HG02610 (cell line): ENCODE measurements around the gene MORN1.
"Not testable (repeated sequence)": the region's sequence is repeated elsewhere in the genome, so short reads cannot be mapped to it uniquely, and the experiment has no call there.

Source experiments
- ATAC-seq: cut with Tn5 transposase; IDR thresholded peaks from one replicate; pipeline ENCODE4 v1.9.1; 2021; ENCODE audit warnings: mild to moderate bottlenecking, moderate library complexity; ENCODE audit not compliant: unreplicated experiment

Gene MORN1

DNA sequence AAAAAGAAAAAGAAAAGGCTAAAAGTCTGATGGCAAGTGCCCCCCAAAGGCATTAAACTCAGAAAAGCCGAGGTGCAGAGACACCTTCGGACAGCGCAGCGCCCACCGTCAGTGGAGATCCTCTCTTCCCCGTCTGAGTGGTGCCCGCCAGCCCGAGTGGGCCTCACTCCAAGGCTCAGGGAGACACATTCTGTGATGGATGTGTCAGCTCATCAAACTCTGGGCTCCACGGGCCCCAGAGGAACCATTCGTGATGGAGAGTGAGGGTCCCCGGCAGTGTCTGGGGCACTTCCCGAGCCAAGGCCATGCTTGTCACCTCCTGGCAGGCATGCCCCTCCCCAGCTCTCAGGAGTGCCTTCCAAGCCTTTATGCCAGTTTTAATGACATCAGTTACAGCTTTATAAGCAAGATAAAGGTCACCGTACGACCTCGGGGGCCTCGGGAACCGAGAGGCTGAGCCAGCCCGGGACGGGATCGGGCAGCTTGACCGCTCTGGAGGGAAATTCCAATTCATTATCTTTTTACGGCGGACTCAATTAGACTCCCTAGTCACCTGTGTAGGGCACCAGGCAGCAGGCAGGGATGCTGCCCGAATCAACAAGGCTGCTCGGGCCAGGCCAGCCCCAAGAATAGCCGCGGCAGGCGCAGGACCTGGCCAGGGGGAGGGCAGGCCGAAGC, 49.5 kb downstream of the MORN1 start:
- no peak for ATAC-seq

DNA sequence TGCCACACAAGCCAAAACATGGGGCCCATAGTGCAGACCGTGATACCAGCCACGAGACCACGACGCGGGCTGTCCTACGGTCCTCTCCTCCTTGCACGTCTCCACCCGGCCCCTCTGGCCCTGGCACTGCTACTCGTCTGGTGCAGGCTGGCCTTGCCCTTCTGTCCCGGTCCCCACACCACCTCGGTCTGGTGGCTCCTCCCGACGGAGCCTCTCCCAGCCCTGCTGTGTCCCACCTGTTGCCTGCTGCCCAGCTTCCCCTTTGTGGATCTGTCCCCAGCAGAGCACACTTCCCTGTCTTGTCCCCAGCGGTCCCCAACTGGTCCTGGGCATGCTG, 50.5 kb downstream of the MORN1 start:
- no peak for ATAC-seq

DNA sequence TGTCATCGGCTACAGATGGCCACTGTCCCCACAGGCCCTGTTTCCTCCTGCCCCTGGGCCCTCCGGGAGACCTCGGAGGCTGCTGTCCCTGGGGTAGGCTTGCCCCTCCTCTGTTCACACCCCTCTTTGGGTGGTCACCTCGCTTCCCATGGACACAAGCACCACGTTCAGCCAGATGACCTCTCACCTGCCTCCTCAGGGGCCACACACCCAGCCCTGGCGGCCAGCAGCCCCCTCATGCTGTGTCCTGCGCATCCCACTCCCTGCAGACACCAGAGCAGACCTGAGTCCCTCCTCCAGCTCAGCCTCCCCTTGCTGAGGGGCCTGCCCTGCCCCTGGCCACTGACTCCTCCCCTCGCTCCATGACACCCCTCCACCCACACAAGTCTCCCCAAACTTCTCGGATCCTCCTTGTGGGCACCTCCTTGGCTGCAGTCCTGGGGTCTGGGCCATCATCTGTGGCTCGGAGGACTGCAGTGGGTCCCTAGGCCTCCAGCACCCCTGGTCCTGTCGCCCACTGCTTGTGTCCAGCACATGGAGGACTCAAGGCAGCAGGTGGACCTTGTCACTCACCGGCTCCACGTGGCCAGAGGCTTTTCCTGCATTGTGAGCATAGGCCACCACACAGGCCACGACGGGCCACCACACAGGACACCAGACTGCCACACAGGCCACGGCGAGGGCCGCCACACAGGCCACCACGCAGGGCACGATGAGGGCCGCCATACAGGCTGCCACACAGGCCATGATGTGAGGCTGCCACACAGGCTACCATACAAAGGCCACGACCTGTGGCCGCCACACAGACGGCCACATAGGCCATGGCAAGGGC, 51.1 kb downstream of the MORN1 start:
- no peak for ATAC-seq

DNA sequence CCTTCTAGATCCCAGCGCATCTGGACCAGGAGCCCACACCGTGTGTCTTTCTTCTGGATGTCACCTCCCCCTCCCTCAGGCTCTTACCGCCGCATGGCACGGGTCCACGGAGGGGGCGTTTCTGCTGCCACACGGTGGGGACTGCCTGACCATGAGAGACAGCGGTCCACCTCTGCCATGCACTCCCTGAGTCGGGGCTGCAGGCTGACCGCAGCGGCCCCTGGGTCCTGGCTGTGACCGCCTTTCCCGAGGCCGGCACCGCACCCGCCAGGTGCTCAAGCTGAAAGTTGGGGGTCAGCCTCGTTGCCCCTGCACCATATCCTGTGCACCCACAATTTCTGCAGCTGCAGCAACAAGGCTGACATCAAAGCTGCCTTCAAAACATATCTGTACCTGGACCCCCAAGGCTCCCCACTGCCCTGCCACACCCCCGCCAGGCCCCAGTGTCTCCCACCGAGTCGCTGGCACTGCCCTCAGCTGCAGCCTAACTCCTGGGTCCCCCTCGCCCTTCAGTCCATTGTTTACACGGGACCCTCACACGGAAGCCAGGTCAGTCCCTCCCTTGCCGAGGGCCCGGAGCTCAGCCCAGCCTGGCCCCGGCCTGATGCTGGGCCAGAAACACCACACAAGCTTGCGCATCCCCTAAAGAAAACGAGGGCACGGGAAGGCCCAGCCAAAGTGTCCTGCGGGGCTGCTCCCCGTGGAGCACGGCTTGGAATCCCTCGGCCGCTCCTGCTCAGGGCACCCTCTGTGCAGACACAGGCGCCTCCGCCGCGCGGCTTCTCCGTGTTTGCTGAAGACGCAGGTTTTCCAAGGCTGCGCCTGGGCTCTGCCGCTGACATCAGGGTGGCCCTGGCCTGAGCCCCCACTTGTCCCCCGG, 51.9 kb downstream of the MORN1 start:
- no peak for ATAC-seq

DNA sequence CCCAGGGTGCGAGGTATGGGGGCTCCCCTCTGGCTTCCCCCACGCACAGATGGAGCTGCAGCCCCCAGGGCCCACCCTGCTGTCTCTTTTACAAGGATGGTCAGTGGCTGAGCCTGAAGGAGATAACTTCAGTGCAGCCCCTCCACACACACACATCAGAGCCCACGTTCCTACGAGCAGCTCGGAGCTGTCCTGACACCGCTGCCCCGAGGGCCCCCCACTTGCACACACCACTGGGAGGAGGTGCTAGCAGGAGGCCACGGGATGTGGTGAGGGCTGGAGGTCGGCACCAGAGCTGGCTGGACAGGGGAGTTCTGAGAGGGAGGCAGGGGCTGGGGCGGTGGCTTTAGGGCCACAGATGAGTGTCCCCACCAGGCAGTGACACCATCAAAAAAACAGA, 53.9 kb downstream of the MORN1 start:
- ATAC-seq: no peak

DNA sequence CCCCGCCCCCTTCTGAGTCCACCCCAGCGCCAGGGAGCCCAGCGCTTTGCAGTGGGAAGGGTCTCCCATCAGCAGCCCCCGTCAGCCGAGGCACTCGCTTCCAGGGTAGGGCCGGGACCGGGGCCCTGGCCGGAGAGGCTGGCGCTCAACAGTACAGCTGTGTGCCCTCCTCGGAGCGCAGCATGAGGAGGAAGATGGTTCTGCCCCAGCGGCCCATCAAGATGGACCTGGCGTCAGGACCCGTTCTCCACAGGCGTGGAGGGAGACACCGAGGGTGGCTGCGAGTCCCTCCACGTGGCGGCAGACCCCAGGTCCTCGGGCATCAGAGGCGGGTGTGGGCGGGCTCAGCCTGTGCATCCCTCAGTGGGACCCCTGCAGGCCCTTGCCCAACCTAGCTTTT, 54.3 kb downstream of the MORN1 start:
- ATAC-seq: no peak

DNA sequence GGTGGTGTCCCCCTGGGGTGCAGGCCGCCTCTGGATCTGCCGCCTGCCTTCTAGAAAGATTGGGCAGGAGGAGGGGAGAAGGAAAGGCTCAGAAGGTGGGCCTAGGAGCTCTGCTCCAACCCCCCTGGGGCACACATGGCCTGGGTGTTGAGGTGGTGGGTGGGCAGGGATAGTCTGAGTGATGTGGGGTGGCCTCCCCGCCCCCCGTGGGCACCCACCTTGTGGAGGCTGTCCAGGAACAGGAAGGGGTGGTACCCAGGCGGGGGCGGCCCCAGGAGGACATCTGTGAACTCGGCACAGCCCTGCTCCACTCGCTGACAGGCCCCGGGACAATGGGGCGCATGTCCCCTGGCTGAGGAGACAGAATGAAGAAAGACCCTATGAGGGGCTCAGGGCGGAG, 54.9 kb downstream of the MORN1 start:
- no peak for ATAC-seq

DNA sequence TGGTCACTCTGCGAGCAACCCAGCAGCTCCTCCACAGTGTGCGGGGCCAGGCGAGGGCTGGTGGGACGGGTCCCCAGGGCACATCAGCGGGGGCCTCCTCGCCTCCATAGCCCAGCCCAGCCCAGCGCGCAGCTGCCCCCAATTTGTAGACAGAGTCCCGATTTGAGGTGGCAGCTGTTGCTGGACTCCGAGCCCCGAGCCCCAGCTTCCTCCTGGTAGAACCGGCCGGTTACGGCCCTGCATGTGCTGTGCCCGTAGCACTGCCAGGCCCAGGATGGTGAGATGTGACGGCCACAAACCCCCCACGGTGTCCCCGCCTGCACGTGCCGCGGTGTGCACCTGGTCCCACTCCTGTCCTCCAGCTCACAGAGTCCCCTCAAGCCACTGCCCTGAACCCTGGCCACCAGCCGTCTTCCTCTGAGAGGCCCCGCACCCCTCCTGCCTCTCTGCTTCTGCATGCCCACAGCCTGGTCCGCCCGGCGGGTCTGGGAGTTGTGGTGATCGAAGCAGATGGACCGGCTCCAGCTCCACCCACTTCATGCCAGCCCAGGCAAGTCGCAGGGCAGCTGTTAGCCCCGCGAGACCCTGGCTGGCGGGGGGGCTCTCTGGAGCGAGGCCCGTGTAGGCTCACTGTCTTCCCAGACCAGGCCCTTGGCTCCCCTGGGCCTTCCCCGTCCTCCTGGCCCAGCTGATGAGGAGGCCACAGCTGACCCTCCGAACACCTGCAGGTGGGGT, 55.5 kb downstream of the MORN1 start:
- ATAC-seq: no peak

DNA sequence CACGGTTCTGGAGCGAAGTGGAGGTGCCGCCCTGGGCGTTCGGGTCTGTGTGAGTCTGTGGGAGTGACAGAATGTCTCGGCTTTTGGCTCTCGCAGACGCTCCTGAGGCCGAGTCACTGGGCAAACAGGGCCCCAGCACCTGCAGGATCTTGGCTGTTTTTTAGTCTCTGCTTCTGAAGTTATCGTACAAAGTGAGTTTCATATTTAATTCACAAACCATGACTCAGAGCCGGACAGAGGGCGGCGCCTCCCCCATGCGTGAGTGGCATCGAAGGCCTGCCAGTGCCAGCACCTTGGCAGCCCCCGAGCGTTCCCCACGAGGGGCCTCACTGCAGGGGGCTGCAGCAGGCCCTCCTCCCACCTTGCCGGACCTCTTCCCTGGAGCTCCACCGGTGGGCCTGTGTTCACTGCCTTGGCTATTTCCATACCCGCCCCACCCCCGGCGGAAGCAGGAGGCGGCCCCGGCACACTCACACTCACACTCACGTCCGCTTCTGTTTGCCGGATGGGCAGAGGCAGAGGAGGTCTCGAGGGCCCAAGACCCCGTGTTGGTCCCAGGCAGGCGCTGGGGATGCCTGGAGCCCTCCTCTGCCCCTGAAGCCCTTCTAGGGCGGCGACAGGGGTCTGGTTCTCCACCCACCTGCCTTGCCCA, 56.3 kb downstream of the MORN1 start:
- no peak for ATAC-seq

DNA sequence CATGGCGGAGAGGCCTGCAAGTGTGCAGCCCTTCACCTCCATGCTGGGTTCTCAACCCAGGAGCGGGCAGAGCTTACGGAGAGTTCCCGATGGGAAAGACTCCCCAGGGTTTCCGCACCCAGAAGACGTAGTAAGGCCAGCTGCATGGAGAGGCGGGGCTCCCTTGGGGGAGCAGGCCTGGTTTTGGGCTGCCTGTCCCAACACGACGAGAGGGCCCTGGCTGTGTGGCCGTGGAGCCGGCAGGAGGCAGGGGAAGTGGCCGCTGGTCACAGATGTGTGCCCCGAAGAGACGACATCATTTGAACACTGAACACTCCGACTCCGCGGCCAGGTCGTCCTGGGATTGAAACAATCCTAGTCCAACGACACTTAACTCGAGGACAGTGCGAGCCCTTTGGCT, 57.0 kb downstream of the MORN1 start:
- ATAC-seq: no peak

DNA sequence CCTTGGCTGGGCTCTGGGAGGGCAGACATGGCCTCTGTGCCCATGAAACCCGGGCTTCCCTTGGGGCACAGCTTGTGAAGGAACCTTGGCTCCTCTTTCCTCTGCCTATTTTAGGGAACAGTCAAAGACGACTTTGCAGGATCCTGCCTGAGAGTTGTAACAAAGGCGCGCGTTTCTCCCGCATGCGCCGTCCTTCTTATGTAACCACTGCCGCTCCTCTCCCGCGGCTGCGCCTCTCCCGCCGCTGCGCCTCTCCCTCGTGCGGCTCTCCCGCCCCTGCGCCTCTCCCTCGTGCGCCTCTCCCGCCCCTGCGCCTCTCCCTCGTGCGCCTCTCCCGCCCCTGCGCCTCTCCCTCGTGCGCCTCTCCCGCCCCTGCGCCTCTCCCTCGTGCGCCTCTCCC, 59.8 kb downstream of the MORN1 start:
- ATAC-seq: not testable (repeated sequence)

DNA sequence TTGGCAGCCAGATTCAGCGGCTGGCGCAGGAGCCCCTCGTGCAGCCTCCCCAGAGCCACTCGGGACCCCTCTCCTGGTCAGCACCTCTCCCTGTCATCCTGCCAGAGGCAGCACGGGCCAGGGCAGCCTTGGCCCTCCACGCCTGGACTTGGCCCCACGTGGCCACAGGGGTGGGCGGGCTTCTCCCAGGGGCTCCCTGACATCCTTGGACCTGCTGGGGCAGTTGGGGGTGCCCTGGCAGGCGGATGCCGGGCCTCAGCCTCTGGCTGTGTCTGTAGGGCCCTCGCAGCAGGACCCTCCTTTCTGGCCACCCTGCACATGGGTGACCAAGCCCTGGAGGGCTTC, 60.2 kb downstream of the MORN1 start:
- ATAC-seq: no peak

DNA sequence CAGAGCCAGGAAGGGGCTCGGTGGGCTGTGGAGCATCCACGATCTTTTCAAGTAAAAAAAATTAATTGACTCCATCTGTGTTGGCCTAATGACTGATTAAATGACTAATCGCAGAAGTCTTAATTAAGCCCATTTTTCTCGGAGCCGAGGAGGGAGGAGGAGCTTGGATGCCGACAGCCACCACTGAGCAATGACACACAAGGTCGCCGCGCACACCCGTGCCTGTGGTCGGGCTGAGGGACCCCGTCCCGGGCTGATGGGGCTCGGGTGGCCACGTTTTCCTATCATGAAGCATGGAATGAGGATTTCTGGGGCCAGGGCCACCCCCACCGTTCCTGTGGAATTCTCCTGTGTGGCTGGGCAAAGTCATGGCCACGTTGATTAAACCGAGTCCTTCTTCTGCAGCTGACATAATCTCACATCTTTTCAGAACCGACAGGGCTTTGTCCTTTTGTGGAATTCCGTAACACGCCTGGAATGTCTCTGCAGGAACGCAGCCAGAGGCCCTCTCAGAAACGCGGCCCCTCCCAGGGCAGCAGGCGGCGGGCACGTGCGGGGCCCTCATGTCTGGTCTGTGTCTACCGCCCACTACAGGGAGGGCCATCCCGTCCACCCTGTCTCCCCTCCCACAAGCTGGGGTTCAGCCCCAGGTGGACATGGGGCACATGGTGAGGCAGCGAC, 60.7 kb downstream of the MORN1 start:
- no peak for ATAC-seq

DNA sequence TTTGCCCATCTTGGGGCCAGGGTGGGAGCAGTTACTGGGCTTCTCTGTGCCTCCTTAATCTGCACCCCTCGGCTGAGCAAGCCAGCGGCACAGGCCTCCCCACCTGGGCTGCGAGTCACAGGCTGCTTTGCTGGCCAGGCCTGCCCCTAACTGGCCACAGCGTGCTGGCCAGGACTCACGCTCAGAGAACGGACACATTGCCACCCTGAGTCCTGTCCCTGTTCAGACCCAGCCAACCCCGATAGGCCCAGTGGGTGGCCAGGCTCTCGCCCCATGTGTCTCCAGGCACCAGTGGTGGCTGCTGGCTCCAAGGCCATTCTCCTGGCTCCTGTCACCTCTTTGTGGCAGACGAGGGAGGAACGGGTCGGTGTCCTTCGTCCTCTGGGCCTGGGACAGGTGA, 61.3 kb downstream of the MORN1 start:
- ATAC-seq: no peak

DNA sequence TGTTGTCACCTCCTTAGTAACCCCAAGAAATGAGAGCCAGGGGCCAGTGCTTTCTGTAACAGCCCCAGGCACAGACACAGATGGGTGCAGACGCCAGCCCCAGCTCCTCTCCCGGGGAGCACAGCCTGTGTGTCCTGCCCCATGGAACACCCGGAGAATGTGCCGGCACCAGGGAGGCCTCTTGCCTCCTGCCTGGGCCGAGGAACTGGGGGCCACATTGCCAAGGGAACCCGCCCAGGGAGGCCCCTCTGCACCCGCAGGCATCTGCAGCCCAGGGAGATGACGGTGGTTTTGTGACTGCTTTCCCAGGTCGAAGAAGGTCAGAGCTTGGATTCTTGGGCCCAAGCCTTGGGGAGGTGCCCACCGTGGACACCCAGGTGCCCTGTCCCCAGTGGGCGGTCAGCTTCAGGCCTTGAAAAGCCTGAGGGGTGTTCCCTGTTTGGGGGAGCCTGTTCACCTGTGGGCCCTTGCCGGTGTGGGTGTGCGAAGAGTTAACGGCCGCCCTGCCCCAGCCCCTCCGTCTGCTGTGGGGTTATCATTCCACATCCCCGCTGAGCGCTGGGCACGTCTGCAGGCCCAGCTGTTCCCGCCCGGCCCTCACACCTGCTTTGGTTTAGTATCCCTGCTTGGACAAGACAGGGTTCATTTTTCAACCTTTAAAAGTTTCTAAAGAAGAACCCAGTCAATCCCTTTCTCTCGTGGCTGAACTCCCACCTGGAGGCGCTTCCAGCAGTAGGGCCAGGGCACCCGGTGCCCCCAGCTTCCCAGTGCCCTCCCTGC, 62.5 kb downstream of the MORN1 start:
- ATAC-seq: no peak

DNA sequence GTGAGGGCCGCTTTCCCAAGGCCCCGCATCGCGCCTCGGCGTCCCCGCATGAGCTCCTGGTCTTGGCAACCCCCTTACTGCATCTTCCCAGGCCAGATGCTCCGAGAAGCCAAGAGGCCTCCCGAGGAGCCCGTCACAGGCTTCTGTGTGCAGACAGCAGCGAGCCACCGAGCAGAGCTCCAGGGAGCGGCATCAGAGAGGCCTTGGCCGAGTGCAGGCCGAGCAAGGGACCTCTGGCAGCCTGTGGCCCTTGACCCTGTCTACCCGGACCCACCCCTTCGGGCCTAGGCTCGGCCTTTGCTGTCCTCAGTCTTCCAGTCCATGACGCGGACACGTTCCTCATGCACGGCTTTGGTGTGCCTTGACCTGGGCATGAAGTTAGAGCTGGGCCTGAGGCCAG, 63.5 kb downstream of the MORN1 start:
- no peak for ATAC-seq

DNA sequence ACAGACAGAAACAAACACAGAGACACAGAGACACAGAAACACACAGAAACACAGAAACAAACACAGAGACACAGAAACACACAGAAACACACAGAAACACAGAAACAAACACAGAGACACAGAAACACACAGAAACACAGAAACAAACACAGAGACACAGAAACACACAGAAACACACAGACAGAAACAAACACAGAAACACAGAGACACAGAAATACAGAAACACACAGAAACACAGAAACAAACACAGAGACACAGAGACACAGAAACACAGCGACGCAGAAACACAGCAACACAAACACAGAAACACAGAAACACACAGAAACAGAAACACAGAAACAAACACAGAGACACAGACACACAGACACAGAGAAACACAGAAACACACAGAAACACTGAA, 64.2 kb downstream of the MORN1 start:
- ATAC-seq: not testable (repeated sequence)

DNA sequence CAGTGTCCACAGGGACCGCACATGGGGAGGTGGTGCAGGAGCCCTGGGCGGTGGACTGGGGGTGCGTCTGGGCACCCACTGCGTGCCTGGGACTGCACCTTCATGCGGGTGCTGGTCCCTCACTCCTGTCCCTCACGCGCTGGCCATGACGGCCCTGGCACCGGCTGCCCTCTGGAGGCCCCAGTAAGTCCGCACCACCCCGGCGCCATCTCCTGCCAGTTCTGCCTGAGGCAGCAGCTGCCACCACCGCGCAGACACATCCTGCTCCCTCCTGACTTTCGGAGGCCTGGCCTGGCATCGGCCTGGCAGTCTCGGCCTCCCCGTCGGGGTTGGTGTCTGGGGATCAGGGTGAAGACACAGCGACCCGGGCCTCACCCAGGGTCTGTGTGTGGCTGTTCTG, 64.8 kb downstream of the MORN1 start:
- no peak for ATAC-seq
